Measurements from ENCODE around the gene RHPN2.
"Not testable (repeated sequence)": the region's sequence is repeated elsewhere in the genome, so short reads cannot be mapped to it uniquely, and the experiment has no call there.

RHPN2 gene

DNA sequence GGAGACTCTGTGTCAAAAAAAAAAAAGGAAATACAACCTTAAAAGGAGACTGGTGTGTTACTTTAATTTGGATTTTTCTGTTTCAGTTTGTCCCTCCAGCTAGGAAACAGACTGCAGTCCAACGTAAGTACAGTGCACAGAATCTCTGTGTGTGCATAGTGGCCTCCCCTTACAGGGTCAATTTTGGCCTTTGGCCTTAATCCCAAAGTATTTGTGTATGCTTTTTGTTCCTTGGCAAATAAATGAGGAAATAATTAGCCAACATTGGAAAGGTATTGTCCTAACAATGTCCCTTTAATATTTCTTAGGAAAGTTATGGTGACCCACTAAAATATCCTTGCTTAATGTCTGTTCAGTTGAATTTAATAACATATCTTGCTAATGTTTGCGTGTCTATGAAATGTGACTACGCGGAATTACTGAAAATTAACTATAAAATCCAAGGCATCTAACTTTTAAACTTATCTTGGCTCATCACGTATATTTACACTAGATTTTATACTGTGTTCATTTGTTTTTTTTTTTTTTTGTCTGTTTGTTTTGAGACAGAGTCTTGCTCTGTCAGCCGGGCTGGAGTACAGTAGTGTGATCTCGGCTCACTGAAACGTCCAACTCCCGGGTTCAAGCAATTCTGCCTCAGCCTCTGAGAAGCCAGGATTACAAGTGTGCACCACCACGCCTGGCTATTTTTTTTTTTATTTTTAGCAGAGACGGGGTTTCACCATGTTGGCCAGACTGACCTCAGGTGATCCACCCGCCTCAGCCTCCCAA, 39.0 kb downstream of the RHPN2 start:
- not testable (repeated sequence) for DNase-seq

DNA sequence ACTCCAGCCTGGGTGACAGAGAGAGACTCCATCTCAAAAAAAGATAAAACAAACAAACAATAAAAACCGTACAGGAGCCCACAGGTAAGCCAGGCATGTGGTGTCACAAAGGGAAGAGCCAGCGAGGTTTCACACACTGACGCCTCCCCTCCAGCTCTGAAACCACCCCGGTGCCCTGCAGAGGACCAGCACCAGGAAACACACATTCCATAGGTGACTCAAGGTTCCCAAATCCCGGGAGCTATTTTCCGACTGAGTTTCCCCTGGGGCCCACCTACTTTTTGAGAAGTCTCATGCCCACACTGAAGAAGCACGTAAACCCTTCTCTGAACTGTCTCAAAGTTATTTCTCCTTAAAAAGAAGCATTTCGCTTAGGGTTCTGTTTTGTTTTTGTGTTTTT, 40.3 kb downstream of the RHPN2 start:
- DNase-seq, result no peak

DNA sequence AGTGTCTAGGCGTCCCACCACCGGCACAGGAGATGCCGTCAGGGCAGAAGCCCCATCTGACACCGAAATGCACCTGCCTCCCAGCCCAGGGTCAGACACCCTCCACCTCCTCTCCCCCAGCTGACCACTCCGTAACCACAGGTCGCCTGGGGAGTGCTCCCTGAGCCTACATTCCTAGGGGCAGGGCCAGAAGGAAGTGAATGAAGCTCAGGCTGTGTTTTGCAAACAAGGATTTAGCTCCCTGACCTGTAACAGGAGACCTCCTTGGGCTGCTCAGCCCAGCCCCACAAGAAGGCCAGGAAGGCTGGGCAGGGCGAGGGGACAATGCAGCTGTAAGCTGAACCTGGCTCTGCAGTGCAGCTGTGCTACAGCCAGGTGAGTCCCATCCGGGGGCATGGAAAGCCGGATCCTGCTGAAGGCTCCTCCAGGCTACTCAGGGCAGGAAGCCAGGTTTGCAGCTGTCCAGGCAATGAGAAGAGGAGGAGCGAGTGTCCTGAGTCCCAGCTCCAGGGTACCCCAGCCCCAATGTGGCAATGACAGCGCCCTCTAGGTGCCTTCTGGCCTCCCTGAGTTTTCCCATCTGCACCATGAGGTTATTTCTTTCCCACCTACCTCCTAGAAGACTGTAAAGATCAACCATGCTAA, 42.1 kb downstream of the RHPN2 start:
- DNase-seq, result no peak

DNA sequence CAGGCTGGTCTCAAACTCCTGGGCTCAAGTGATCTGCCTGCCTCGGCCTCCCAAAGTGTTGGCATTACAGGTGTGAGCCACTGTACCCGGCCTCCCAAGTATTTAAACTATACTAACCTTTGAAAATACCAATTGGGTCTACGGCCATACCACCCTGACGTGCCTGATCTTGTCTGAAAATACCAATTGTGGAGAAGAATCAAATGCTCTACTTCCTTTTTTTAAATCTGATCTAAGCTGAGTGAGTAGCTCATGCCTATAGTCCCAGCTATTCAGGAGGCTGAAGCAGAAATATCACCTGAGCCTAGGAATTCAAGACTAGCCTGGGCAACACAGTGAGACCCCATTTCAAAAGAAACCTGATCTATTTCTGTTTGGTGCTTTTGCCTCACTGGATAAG, 53.8 kb downstream of the RHPN2 start:
- DNase-seq, result not testable (repeated sequence)

DNA sequence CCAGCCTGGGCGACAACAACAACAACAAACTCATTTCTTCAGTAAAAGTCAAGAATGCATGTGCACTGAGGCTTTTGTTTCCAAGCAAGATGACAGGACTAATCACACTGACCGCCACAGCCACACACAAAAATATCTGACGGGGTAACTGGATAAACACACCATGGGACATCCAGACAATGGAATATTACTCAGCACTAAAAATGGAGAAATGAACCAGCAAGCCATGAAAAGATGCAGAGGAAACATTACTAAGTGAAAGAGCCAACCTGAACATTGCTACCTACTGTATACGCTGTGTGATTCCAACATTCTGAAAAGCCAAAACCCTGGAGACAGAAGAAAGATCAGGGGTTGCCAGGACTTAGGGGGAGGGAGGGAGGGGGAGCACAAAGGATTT, 56.0 kb downstream of the RHPN2 start:
- no peak for DNase-seq

DNA sequence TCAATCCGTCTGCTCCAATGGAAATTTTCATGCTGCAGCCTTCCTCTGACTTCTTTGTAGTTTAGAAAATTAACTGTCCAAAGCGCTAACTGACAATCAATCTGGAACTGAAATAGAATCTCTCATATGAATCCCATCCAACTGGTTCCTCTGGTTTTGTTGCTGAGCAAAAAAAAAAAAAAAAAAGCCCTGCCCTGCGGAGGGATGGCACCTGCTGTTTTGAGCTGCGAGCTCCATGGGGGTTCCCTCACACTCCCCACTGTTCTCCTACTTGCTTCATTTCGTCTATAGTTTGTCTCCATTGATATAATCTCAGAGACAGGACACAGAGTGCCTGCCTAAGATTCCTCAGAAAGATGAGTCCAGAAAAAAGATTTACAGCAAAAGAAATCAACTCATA, 59.2 kb downstream of the RHPN2 start:
- peak; percentile 95 for DNase-seq

DNA sequence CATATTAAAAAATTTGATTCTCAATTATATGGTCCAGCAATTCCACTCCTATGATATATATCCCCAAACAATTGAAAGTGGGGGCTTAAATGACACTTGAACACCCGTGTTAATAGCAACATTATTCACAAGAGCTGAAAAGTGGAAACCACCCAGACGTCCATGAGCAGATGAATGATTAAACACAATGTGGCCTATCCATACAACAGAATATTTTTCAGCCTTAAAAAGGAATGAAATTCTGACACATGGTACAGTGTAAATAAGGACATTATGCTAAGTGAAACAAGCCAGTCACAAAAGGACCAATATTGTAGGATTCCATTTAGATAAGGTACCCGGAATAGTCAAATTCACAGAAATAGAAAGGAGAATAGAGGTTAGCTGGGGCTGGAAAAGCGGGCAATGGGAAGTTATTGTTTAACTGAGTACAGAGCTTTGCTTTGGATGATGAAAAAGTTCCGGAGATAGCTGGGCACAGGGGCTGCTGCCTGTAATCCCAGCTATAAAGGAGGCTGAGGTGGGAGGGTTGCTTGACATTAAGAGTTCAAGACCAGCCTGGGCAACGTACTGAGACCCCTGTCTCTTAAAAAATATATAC, 61.2 kb downstream of the RHPN2 start:
- not testable (repeated sequence) for DNase-seq

DNA sequence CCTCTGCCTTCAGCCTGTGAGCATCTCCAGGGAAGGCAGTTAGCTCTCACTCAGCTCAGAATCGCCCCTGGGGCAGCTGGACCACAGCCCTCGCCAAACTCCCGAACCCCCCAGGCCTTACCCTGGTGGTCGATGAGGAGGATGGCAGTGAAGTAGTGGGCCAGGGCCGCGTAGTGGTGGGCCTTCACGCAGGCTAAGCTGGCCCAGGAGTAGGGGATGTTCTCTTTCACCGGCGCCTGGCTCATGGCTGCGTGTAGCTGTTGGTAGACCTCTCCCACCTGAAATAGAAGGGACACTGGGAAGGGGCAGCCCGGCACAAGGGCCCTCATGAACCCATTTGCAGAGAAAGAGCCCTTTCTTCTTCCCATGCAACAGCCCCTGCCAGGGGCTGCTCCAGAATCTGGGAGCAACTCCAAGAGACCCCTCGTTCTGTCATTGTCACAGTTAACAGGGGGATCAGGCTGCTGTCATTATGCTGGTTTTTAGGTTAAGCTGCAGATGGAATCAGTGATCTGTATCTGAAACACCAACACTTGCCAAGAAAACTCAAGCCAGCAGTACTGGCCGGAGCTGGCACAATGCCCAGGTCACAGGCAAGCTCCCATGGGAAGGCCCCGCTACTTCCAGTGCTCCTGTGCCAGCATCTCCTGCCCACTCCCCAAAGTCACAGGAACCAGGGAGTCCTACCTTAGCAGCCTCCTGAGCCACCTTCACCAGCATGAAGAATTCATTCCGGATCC, 62.4 kb downstream of the RHPN2 start:
- DNase-seq, result not testable (repeated sequence)

DNA sequence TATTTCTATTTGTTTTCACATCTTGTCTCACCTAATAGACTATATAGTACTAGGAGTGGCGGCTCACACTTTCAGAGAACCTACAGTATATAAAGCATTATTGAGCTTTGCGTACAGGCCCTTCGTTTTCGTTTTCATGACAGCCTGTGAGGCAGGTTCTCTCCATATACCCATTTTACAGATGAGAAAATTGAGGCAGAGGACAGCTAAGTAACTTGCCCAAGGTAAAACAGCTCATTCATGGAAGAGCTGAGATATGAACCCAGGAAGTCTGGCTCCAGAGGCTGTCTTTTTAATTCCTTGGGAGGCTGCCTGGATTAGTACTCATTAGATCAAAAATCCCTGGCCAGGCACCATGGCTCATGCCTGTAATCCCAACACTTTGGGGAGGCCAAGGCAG, 63.8 kb downstream of the RHPN2 start:
- no peak for DNase-seq

DNA sequence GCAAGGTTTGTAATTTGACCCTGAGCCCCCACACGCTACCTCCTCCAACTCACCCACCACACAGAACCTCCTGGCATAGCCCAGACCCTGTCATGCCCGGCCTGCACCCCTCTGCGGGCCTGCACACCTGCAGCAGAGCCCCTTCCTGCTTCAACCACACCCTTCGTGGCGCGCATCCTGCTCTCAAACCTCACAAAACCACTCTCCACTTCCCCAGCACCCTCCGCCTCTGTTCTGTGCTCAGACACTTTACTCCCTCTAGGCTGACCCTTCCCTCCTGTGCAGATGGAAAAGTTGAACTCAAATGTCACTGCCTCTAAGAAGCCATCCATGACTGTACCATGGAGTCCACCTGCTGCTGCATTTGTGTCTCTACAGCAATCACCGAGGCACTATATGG, 64.2 kb downstream of the RHPN2 start:
- no peak for DNase-seq

DNA sequence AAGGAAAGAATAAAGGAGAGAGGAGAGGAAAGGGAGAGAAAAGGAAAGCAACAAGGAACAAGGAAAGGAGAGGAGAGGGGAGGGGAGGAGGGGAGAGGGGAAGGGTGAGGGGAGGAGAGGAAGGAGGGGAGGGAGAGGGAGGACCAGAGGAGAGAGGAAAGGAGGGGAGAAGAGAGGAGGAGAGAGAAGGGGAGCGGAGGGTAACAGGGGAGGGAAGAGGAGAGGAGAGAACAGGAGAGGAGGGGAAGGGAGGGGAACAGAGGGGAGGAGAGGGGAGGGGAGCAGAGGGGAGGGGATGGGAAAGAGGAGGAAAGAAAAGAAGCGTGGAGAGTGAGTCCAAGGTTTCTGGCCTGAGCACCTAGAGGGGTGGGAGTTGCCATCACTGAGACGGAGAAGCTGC, 66.0 kb downstream of the RHPN2 start:
- DNase-seq, result no peak

DNA sequence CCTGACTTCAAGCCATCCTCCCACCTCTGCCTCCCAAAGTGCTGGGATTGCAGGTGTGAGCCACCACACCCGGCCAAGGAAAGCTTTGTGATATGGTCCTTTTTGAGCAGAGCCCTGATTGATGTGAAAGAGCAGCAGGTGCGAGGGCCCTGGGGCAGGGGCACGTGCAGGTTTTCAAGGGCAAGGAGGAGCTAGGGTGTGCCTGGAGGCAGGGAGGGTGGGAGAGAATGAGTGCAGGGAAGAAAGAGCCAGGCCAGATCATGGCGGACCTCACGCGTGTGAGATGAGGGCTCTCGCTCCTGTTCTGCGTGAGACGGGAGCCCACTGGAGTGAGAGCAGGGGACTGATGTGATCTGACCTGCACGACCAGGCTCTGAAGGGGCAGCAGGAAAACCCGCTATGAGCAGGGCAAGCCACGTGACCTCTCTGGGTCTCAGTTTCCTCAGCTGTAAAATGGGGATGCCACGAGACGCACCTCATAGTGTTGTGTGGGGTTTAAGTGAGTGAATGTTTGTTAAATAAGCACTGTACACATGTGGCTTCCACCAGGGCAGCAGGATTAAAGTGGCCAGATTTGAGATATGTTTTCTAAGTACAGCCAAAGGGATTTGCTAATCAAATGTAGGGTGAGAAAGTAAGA, 66.9 kb downstream of the RHPN2 start:
- no peak for DNase-seq

DNA sequence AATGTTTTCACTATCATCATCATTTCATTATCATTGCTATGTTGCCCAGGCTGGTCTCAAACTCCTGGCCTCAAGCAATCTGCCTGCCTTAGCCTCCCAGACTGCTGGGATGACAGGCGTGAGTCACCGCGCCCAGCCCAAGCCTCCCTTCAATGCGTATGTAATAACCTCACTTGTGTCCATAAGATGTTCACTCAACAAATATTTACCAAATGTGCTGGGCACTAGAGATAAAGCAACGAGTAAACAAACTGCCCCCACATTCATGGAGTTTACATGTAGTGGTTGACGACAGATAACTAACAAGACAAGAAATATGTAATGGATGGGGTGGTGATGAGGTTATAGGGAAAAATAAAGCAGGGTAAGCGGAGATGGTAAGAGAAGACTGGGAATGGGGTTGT, 67.6 kb downstream of the RHPN2 start:
- DNase-seq, result not testable (repeated sequence)

DNA sequence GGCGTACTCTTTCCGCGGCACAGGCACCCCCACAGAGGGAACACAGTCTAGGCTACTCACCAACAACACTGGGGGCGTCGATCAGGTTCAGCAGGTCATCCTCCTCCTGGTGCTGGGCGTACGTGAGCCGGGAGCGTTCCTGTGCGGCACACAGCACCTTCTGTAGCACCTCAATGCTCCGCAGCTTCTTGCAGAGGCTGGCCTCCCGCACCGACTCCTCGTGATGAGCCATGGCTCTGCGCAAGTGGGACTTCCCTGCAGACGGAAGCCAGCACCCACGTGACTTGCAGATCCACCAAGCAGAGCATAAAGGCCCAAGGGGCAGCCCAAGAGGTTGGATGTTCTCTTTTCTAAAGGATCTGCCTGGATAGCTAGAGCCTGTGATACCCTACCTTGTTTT, 68.7 kb downstream of the RHPN2 start:
- DNase-seq, result not testable (repeated sequence)

DNA sequence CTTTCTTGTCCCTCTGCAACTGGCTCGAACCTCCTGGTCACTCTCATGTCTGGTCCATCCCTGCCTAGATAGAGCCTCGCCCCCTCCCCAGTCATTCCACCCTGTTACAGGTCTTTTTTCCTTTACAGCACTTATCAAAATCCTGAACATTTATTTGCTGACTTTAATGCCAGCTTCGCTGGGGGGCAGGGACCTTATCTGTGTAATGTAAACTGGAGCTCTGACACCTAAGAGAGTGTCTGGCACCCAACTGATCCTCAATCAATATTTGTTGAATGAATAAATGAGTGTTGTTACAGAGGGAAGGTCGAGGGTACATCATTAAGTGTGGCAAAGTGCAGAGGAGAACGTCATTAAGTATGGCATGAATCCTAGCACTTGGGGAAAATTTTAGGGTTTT, 76.0 kb downstream of the RHPN2 start:
- no peak for DNase-seq

DNA sequence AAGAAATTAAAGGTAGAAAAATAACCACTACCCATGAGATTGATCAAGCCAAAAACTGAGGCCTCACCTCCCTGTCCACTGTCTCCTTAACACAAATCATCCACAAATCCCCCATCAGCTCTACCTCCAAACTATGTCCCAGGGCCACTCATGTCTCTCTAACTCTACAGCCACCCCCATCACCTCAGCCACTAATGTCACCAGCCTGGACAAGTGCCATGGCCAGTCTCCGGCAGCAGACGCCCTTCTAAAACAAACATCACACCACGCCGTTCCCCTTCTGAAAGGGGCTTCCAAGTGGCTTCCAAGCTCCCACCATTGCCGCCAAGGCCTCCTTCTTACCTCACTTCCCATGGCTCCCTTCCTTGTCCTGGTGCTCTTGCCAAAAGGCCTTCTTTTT, 76.4 kb downstream of the RHPN2 start:
- DNase-seq, result not testable (repeated sequence)

DNA sequence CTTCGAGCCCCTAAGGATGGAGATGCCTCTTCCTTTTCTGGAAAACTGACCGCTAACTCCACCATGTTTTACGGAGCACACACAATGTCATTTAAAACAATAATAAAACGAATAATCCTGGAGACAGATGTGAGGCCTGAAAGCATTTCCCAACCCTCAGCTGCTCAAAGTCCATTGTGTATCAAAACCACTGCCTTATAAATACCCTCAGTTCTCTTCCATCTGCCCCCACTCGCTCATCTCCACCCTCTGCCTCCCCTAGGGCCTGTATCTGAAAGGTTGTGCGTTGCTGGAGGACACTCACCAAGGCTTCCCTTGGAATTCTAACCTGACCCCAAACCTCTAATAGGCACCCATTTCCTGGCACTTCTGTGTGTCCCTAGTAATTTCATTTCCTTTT, 82.2 kb downstream of the RHPN2 start:
- DNase-seq, result not testable (repeated sequence)

DNA sequence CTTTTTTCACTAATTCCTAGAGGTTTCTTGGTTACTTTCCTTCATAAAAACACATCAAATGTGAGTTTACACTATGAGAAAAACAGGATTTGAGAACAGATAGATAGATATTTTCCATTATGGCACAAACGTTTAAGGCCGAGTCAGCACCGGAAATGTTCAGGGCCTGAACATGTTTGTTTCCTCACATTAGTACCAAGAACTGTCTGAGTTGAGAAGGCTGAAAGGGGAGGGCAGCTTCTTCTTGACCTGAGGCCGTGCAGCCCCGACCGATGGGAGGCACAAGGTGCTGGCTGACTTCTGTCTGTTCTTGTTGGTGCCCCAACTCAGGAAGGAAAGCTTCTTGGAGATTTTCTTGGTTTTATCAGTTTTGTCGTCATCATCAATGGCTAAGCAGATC, 84.9 kb downstream of the RHPN2 start:
- not testable (repeated sequence) for DNase-seq

DNA sequence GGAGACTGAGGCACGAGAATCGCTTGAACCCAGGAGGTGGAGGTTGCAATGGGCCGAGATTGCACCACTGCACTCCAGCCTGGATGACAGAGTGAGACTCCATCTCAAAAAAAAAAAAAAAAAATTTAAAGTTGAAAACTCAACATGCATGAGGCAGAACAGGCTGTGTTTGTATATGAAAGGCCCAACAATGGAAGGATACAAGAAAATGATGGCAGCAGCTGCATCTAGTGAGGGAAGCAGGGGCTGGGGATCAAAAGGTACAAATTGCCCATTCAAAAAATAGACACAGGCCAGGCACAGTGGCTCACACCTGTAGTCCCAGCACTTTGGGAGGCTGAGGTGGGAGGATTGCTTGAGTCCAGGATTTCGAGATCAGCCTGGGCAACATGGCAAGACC, 86.9 kb downstream of the RHPN2 start:
- DNase-seq, result not testable (repeated sequence)

DNA sequence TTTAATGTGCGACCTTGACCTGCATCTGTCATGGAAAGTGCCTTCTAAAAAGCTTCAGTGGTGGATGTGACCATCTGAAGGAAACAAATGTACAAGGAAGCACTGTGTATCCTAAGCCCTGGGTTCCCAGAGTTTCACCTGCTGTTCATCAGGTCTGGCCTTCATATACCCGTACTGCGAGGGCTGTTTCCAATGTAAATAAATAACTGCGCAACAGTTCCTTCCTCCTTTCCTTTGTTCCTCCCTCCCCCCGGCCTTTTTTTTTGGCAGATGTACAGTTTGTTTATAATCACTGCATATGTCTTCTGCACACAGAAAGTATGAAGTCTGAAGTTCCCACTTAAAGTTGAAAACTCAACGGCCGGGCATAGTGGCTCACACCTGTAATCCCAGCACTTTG, 87.4 kb downstream of the RHPN2 start:
- no peak for DNase-seq

DNA sequence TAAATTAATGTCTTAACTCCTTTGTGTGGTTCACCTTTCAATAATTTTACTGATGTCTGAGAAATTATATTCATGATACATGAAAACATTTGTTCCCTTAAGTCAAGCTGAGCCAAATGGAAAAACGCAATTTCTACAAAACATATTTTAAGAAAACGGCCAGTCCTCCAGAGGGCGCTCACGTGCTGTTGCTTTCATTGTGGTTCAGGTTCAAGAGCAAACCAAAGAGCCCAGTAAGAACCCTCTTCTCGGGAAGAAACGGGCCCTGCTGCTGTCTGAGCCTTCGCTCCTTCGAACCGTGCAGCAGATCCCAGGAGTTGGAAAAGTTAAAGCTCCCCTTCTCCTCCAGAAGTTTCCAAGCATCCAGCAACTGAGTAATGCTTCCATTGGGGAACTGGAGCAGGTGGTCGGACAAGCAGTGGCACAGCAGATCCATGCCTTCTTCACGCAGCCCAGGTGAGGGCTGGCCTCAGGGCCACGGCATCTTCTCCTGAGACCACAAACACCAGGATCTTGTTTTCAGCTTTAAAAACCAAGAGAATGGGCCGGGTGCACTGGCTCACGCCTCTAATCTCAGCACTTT, 88.4 kb downstream of the RHPN2 start:
- DNase-seq, result peak; percentile 84

DNA sequence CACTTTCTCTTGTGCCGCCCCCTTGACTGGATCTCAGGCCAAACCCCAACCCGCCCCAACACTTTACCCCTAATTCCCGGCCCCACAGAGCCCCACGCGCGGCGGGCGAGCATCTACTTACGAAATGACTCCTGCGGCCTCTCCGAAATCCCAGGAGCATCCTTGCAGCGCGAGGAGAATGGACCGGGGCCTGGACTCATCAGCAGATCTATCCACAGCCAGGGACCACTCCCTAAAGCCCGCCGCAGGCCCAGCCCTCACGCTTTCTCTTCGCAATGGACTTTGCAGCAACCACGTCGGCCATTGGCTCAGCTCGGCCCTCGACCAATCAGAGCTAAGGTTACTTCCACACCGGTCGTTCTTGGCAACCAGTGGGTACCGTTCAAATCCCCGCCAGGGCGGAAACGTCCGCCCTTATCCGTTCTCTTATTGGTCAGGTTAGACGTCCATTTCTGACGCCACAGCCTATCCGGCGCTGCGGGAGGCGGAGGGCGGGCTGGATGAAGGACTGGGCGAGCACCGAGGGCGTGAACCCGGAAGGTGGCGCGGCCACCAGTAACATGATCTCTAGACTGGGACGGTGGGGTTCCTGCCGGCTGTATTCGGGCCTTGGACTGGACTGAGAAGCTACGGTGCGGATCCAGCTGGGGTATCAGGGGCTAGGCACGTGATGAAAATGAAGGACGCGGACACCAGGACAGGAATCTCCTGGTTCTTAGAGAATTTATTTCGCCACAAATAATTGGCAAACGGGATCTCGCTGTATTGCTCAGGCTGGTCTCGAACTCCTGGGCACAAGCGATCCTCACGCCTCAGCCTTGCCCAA, 92.8 kb downstream of the RHPN2 start, which contains the start of the genes CEP89 and FAAP24:
TSS of gene CEP89 (minus strand) at position 244 of the 826 bp plus-strand sequence. CDS start at position 160, 84 bp downstream.
TSS of gene FAAP24 (plus strand) at position 528 of the 826 bp plus-strand sequence. CDS start 955 bp downstream, outside the sequence.
- DNase-seq, result peak; percentile 98

Data from NCI-H510A treated with DMSO at 0.1 percent for 48 hours (cell line).